ENCODE measurements around the gene SLC16A1. TPM values are rescaled to one million over a fixed set of nuclear protein-coding genes. Genes with fewer than 3 reads are reported as not detected.

SLC16A1 gene
- total RNA-seq, 4 donors from 2014 or later, result 10.2 to 53.8 (median 18.4) TPM

GRCh38 chr1:112961072-112961471 is 5.1 kb upstream of the SLC16A1 start:
- no peak for TF ChIP-seq CTCF (IDR thresholded peaks at IDR 0.05; ENCODE audit: low read depth)

- no peak for TF ChIP-seq CTCF (IDR thresholded peaks at IDR 0.05; ENCODE audit: low read depth)
Observed at GRCh38 chr1:112960384-112960783, 4.4 kb upstream of the SLC16A1 start.

- no peak for TF ChIP-seq CTCF (IDR thresholded peaks at IDR 0.05; ENCODE audit: low read depth)
Observed at GRCh38 chr1:112957133-112957812, 1.3 kb upstream of the SLC16A1 start.

GRCh38 chr1:112956544-112957132 is 642 bp upstream of the SLC16A1 start:
- TF ChIP-seq CTCF (IDR thresholded peaks at IDR 0.05; ENCODE audit: low read depth), result no peak

GRCh38 chr1:112954945-112955772 is 837 bp downstream of the SLC16A1 start:
- TF ChIP-seq CTCF (IDR thresholded peaks at IDR 0.05; ENCODE audit: low read depth), result no peak

GRCh38 chr1:112954017-112954650 is 1.9 kb downstream of the SLC16A1 start:
- no peak for TF ChIP-seq CTCF (IDR thresholded peaks at IDR 0.05; ENCODE audit: low read depth)

GRCh38 chr1:112950426-112950825 is 5.6 kb downstream of the SLC16A1 start:
- no peak for TF ChIP-seq CTCF (IDR thresholded peaks at IDR 0.05; ENCODE audit: low read depth)
